ENCODE measurements around the gene TMSB4X. TPM values are rescaled to one million over a fixed set of nuclear protein-coding genes. Genes with fewer than 3 reads are reported as not detected.

TMSB4X gene
- total and polyA plus RNA-seq, 2 of the 4 experiments (the other 2 are of a cell fraction) = 4,648 to 11,116 TPM

GRCh38 chrX:12979616-12980015, 4.7 kb downstream of the TMSB4X start:
- H3K36me3 ChIP-seq (ENCODE audit: control insufficient read depth, insufficient read depth, low read length) = peaks cover 10% of the 10 kb centered on the region
- ChIA-PET POLR2A (ENCODE audit: unreplicated experiment) (interaction anchor here (0.5 to 1.5 kb wide), 4 partner anchors 33 to 508 kb away, joined by 3 to 9 read pairs (median 4); no protein-coding TSS in a partner anchor), CTCF (interaction anchor here (0.7 to 1.6 kb wide), 3 partner anchors 17 to 1908 kb away, joined by 3 to 4 read pairs (median 3); no protein-coding TSS in a partner anchor)
- ATAC-seq (ENCODE audit: low read depth) (no peak), DNase-seq (peak; percentile 30)
- 0 out of 2 replicates have a peak overlapping the region, but pooled peaks have one; percentile 8 for H2BK120ac ChIP-seq (ENCODE audit: low read depth, low read length)
- H2AK9ac ChIP-seq (replicated peaks; ENCODE audit: low read depth, low read length, poor library complexity) = no peak overlapping the region
- no peak overlapping the region for H3K4me3 ChIP-seq (ENCODE audit: insufficient read depth, low read depth, low read length)
- no peaks in the 10 kb centered on the region for H3K9me3 ChIP-seq (ENCODE audit: control insufficient read depth, insufficient read depth, low read length)
- no TSS peak for BruUV-seq (replicated peaks)
- H3K27ac ChIP-seq (ENCODE audit: insufficient read depth, low read length) = peak overlapping the region; percentile 67; the same call in 1 of the 2 replicates
- no peak overlapping the region for H3K56ac ChIP-seq (ENCODE audit: extremely low read depth, insufficient read depth, low read length)
- in situ Hi-C loops (cut with MboI; ENCODE audit: low sequenced_read_pairs) (loop anchor here (10.0 kb wide), 1 partner anchor 395 kb away; no protein-coding TSS in a partner anchor), dilution Hi-C loops (cut with HindIII; ENCODE audit: low sequenced_read_pairs, unreplicated experiment) (no loop called here), intact Hi-C loops (cut with micrococcal nuclease) (loop anchor here (2.0 to 10.0 kb wide), 5 partner anchors 95 to 397 kb away; no protein-coding TSS in a partner anchor)
- H3K4ac ChIP-seq (ENCODE audit: low read depth, low read length) = no peak overlapping the region
- H3K4me2 ChIP-seq (ENCODE audit: low read depth, low read length) = no peak overlapping the region
- no peak overlapping the region for H3K23ac ChIP-seq (ENCODE audit: low read depth, low read length)
- H2BK15ac ChIP-seq (ENCODE audit: low read depth, low read length) = no peak overlapping the region
- H3K27me3 ChIP-seq (ENCODE audit: control insufficient read depth, insufficient read depth, low read length) = no peaks in the 10 kb centered on the region
- TF ChIP-seq MXI1 (IDR thresholded peaks at IDR 0.05; ENCODE audit: borderline replicate concordance, low read depth, low read length) (no peak), POLR2A (IDR thresholded peaks at IDR 0.05; ENCODE audit: low read depth, low read length) (no peak), CTCF (conservative IDR thresholded peaks at IDR 0.05; ENCODE audit: low read depth, low read length) (no peak), CHD1 (IDR thresholded peaks at IDR 0.05; ENCODE audit: low read depth, low read length) (no peak), BHLHE40 (IDR thresholded peaks at IDR 0.05; ENCODE audit: low read depth, low read length) (no peak), RAD21 (IDR thresholded peaks at IDR 0.05; ENCODE audit: low read length) (no peak), MAZ (IDR thresholded peaks at IDR 0.05; ENCODE audit: borderline replicate concordance, low read depth, low read length) (no peak), ELK1 (IDR thresholded peaks at IDR 0.05; ENCODE audit: borderline replicate concordance, low read depth, low read length) (no peak), FOS (IDR thresholded peaks at IDR 0.05; ENCODE audit: low read depth, low read length) (no peak), SMC3 (IDR thresholded peaks at IDR 0.05; ENCODE audit: low read depth, low read length) (no peak), USF2 (IDR thresholded peaks at IDR 0.05; ENCODE audit: low read depth, low read length) (no peak), RCOR1 (IDR thresholded peaks at IDR 0.05; ENCODE audit: insufficient replicate concordance, low read length) (no peak), RFX5 (IDR thresholded peaks at IDR 0.05; ENCODE audit: low read depth, low read length) (no peak), MAFK (IDR thresholded peaks at IDR 0.05; ENCODE audit: low read depth, low read length) (no peak), NFE2L2 (IDR thresholded peaks at IDR 0.05; ENCODE audit: low read depth, low read length) (no peak), CEBPB (IDR thresholded peaks at IDR 0.05; ENCODE audit: low read depth, low read length) (no peak)
- 0 out of 4 replicates have a peak, but pooled peaks cover 0 to 1% of the 10 kb centered on the region in 2 experiments for H3K79me1 ChIP-seq (ENCODE audit: low read depth in 1 of 2, low read length in 2 of 2)
- H3K14ac ChIP-seq (replicated peaks; ENCODE audit: low read depth, low read length) = no peak overlapping the region
- H3K9me1 ChIP-seq (ENCODE audit: insufficient read depth, low read length) = 0 out of 2 replicates have a peak, but pooled peaks cover 2% of the 10 kb centered on the region
- H2AFZ ChIP-seq (replicated peaks; ENCODE audit: low read length, poor library complexity) = no peak overlapping the region
- no peak overlapping the region for H2AK5ac ChIP-seq (ENCODE audit: low read depth, low read length)
- H2BK5ac ChIP-seq (ENCODE audit: low read depth, low read length, poor library complexity, severe bottlenecking) = peak overlapping the region; percentile 11
- H2BK20ac ChIP-seq (ENCODE audit: low read depth, low read length) = 0 out of 2 replicates have a peak overlapping the region, but pooled peaks have one; percentile 4
- no CpG with 5 or more reads among the region's 6 CpGs for WGBS, 2 experiments (ENCODE audit: extremely low coverage in 2 of 2, insufficient read length in 1 of 2)
- H4K8ac ChIP-seq (ENCODE audit: low read depth in 2 of 2, low read length in 2 of 2) = no peak overlapping the region
- no peak overlapping the region for H3K9ac ChIP-seq (ENCODE audit: low read depth, low read length)
- peaks cover 12% of the 10 kb centered on the region; the same call in 1 of the 2 replicates for H4K20me1 ChIP-seq (ENCODE audit: insufficient read depth, low read length)
- H3K18ac ChIP-seq (ENCODE audit: low read depth, low read length) = no peak overlapping the region
- H3K4me1 ChIP-seq (ENCODE audit: control insufficient read depth, insufficient read depth, low read length) = no peaks in the 10 kb centered on the region; the same call in 1 of the 2 replicates
- no peak overlapping the region for H4K5ac ChIP-seq (ENCODE audit: low read depth, low read length)
- peak overlapping the region; percentile 11; the same call in 1 of the 2 replicates for H4K91ac ChIP-seq (ENCODE audit: insufficient read depth, low read depth, low read length)
